Liver (tissue), 9 donors: ENCODE measurements around the gene EGLN1. TPM values are rescaled to one million over a fixed set of nuclear protein-coding genes. Genes with fewer than 3 reads are reported as not detected.

ENCODE experiments used
- DNase-seq: peaks from one replicate; pipeline ENCODE4 v3.0.0-alpha.2; 2017; ENCODE audit warnings: low spot score
- H3K27ac ChIP-seq, 2 donors: one replicate each; pipeline ENCODE4 v1.7.0; 2013; ENCODE audit warnings: inconsistent platforms in 2 of 2, low read length in 2 of 2, control low read depth in 1 of 2, low read depth in 1 of 2, mild to moderate bottlenecking in 1 of 2
- H3K27me3 ChIP-seq, 4 donors: one replicate each; pipeline versions ENCODE4 v1.6.1 to v1.7.0; 2013; ENCODE audit warnings: low read length in 3 of 4, inconsistent platforms in 1 of 4, mild to moderate bottlenecking in 1 of 4, moderate library complexity in 1 of 4; ENCODE audit not compliant: control insufficient read depth in 4 of 4, insufficient read depth in 4 of 4
- H3K36me3 ChIP-seq, 4 donors: one replicate each; pipeline versions ENCODE4 v1.6.1 to v1.7.0; 2013; ENCODE audit warnings: low read length in 3 of 4, mild to moderate bottlenecking in 3 of 4, low read depth in 1 of 4, moderate library complexity in 1 of 4; ENCODE audit not compliant: control insufficient read depth in 4 of 4, insufficient read depth in 3 of 4
- H3K4me1 ChIP-seq, 4 donors: one replicate each; pipeline versions ENCODE4 v1.6.1 to v1.7.0; 2013; ENCODE audit warnings: low read length in 3 of 4, mild to moderate bottlenecking in 3 of 4, moderate library complexity in 1 of 4; ENCODE audit not compliant: control insufficient read depth in 4 of 4, insufficient read depth in 4 of 4
- H3K4me3 ChIP-seq, 3 donors: one replicate each; pipeline versions ENCODE4 v1.6.1 to v1.7.0; 2013; ENCODE audit warnings: low read length in 3 of 3, control low read depth in 1 of 3, low read depth in 1 of 3, mild to moderate bottlenecking in 1 of 3
- H3K9ac ChIP-seq, 2 donors: one replicate each; pipeline ENCODE4 v1.7.0; 2013; ENCODE audit warnings: low read length in 2 of 2, mild to moderate bottlenecking in 2 of 2, moderate library complexity in 2 of 2, control low read depth in 1 of 2, low read depth in 1 of 2
- H3K9me3 ChIP-seq, 4 donors: one replicate each; pipeline versions ENCODE4 v1.6.1 to v1.7.0; 2013; ENCODE audit warnings: low read length in 3 of 4; ENCODE audit not compliant: control insufficient read depth in 4 of 4
- ATF3 ChIP-seq: IDR thresholded peaks from 2 replicates; pipeline ENCODE4 v1.6.1; 2016; ENCODE audit warnings: antibody characterized with exemption
- CTCF ChIP-seq: fragments of 150-350 bp; IDR thresholded peaks from 2 replicates; pipeline ENCODE4 v1.5.1; 2017; ENCODE audit warnings: improper control_type of control experiment, low read depth, low read length; ENCODE audit not compliant: missing input control
- EGR1 ChIP-seq, 2 donors: IDR thresholded peaks; 2 replicates each; pipeline ENCODE4 v1.6.1; 2016 to 2018; ENCODE audit warnings: antibody characterized with exemption in 2 of 2, low read depth in 2 of 2
- FOXA1 ChIP-seq: IDR thresholded peaks from 2 replicates; pipeline ENCODE4 v1.6.1; 2016; ENCODE audit warnings: antibody characterized with exemption
- FOXA2 ChIP-seq: IDR thresholded peaks from 2 replicates; pipeline ENCODE4 v1.6.1; 2016; ENCODE audit warnings: antibody characterized with exemption
- GABPA ChIP-seq, 2 donors: IDR thresholded peaks in 1 of 2; conservative IDR thresholded peaks in 1 of 2; 2 replicates each; pipeline ENCODE4 v1.6.1; 2016; ENCODE audit warnings: antibody characterized with exemption in 2 of 2, mild to moderate bottlenecking in 1 of 2, moderate library complexity in 1 of 2
- HNF4A ChIP-seq, 2 donors: conservative IDR thresholded peaks; 2 replicates each; pipeline ENCODE4 v1.6.1; 2016; ENCODE audit warnings: antibody characterized with exemption in 2 of 2, mild to moderate bottlenecking in 2 of 2
- HNF4G ChIP-seq: IDR thresholded peaks from 2 replicates; pipeline ENCODE4 v1.6.1; 2016; ENCODE audit warnings: antibody characterized with exemption
- MAX ChIP-seq: IDR thresholded peaks from 2 replicates; pipeline ENCODE4 v1.6.1; 2016; ENCODE audit warnings: antibody characterized with exemption
- RAD21 ChIP-seq, 2 donors: IDR thresholded peaks; 2 replicates each; pipeline ENCODE4 v1.6.1; 2016; ENCODE audit warnings: antibody characterized with exemption in 2 of 2, mild to moderate bottlenecking in 2 of 2
- REST ChIP-seq: IDR thresholded peaks from 2 replicates; pipeline ENCODE4 v1.6.1; 2016; ENCODE audit warnings: antibody characterized with exemption, mild to moderate bottlenecking
- RXRA ChIP-seq, 2 donors: IDR thresholded peaks; 2 replicates each; pipeline ENCODE4 v1.6.1; 2017 to 2018; ENCODE audit warnings: antibody characterized with exemption in 2 of 2, mild to moderate bottlenecking in 1 of 2
- SP1 ChIP-seq: IDR thresholded peaks from 2 replicates; pipeline ENCODE4 v1.6.1; 2018; ENCODE audit warnings: antibody characterized with exemption, mild to moderate bottlenecking
- TAF1 ChIP-seq: conservative IDR thresholded peaks from 2 replicates; pipeline ENCODE4 v1.6.1; 2016; ENCODE audit warnings: antibody characterized with exemption, mild to moderate bottlenecking
- WGBS: extraction: QIAGEN DNeasy Blood & Tissue Kit; methylation state at CpG from one replicate; pipeline ENCODE4 v1.1.7; 2013; 5-methylcytosine and 5-hydroxymethylcytosine counted together
- polyA plus RNA-seq, 2 donors: library from polyadenylated mRNA; stranded (reverse) in 1 of 2; unstranded in 1 of 2; fragments of 200-250 nt in 1 of 2; fragments of >200 nt in 1 of 2; fragmentation: Nextera tagmentation in 1 of 2; extraction: Ambion mirVana in 1 of 2; gene quantifications; one replicate each; pipeline versions ENCODE4 v1.2.1 to v1.2.3, GENCODE V29; 2013 to 2015
- total RNA-seq, 2 donors: library from RNA; depleted of rRNA; stranded (reverse); fragments of >200 nt; gene quantifications; one replicate each; pipeline ENCODE4 v1.2.3, GENCODE V29; 2014
- donor health status: healthy.
- donor health status: healthy.
- donor health status: healthy.
- donor health status: healthy.
- donor health status: healthy.

The EGLN1 gene
- total and polyA plus RNA-seq, 4 donors = 7.2 to 44.8 (median 22.2) TPM

GRCh38 chr1:231329483-231329882 lies 92.6 kb downstream of the EGLN1 start:
- TF ChIP-seq HNF4G = no peak
- no peak for TF ChIP-seq HNF4A (conservative IDR thresholded peaks at IDR 0.05)
- no peak for TF ChIP-seq GABPA (IDR thresholded peaks at IDR 0.05 in 1 of 2, conservative IDR thresholded peaks at IDR 0.05 in 1 of 2)
- TF ChIP-seq MAX = no peak
- TF ChIP-seq ATF3 = no peak
- no peak for TF ChIP-seq RXRA (IDR thresholded peaks at IDR 0.05)
- TF ChIP-seq CTCF = no peak
- no peak for TF ChIP-seq REST
- TF ChIP-seq FOXA2 = no peak
- no peak for TF ChIP-seq SP1
- TF ChIP-seq RAD21 (IDR thresholded peaks at IDR 0.05) = no peak
- no peak for TF ChIP-seq FOXA1
- no peak for TF ChIP-seq EGR1 (IDR thresholded peaks at IDR 0.05; ENCODE audit: low read depth in 2 of 2)
- no peak for TF ChIP-seq TAF1
- no peak for DNase-seq
- Histone ChIP-seq H3K4me3 (no peak overlapping the region), H3K4me1 (peaks cover 1 to 23% (median 20%) of the 10 kb centered on the region in 4 donors), H3K27ac (no peak overlapping the region), H3K36me3 (peaks cover 0 to 2% (median 0%) of the 10 kb centered on the region in 4 donors), H3K9me3 (no peaks in the 10 kb centered on the region), H3K9ac (no peak overlapping the region), H3K27me3 (no peaks in the 10 kb centered on the region)
- 94% methylated on average over 7 of the region's 7 CpGs for WGBS

- H3K27me3 ChIP-seq = no peaks in the 10 kb centered on the region
- H3K36me3 ChIP-seq = peaks cover 0 to 2% (median 0%) of the 10 kb centered on the region in 4 donors
- no peaks in the 10 kb centered on the region for H3K9me3 ChIP-seq
Observed at GRCh38 chr1:231327617-231328016, 94.5 kb downstream of the EGLN1 start.

More at GRCh38 chr1:231327617-231328016, 94.5 kb downstream of the EGLN1 start:
- Histone ChIP-seq H3K9ac (no peak overlapping the region), H3K4me1 (peaks cover 0 to 8% (median 6%) of the 10 kb centered on the region in 4 donors), H3K27ac (no peak overlapping the region), H3K4me3 (no peak overlapping the region)
- TF ChIP-seq GABPA (IDR thresholded peaks at IDR 0.05 in 1 of 2, conservative IDR thresholded peaks at IDR 0.05 in 1 of 2) (no peak), MAX (no peak)
- 85% methylated on average over 5 of the region's 5 CpGs for WGBS
- no peak for DNase-seq
